HCT116 (cell line): Measurements from ENCODE around the gene ADA.

ENCODE experiments used
- CTCF ChIP-seq, 3 experiments: fragments of 200-600 bp in 1 of 3; sonication (generic) in 1 of 3; IDR thresholded peaks in 2 of 3; conservative IDR thresholded peaks in 1 of 3; 2 replicates each; pipeline ENCODE4 v1.5.1; 2012 to 2017; ENCODE audit warnings: low read depth in 2 of 3, low read length in 2 of 3, antibody characterized with exemption in 1 of 3, borderline replicate concordance in 1 of 3, control low read depth in 1 of 3, mild to moderate bottlenecking in 1 of 3, mixed read lengths in 1 of 3, mixed run types in 1 of 3, moderate library complexity in 1 of 3; ENCODE audit not compliant: insufficient read depth in 1 of 3
- POLR2A ChIP-seq: IDR thresholded peaks from 2 replicates; pipeline ENCODE4 v1.7.0; 2011; ENCODE audit warnings: borderline replicate concordance; ENCODE audit not compliant: insufficient read depth, insufficient read length; ENCODE audit errors: extremely low read depth
- SIN3A ChIP-seq: IDR thresholded peaks from 2 replicates; pipeline ENCODE4 v1.6.1; 2012; ENCODE audit warnings: low read depth
- TCF7L2 ChIP-seq: IDR thresholded peaks from 2 replicates; pipeline ENCODE4 v1.7.0; 2011; ENCODE audit warnings: borderline replicate concordance, inconsistent platforms; ENCODE audit not compliant: insufficient read depth, insufficient read length; ENCODE audit errors: extremely low read depth

- no peak for TF ChIP-seq TCF7L2
- no peak for TF ChIP-seq POLR2A
- no peak for TF ChIP-seq CTCF (IDR thresholded peaks at IDR 0.05 in 2 of 3, conservative IDR thresholded peaks at IDR 0.05 in 1 of 3; ENCODE audit: borderline replicate concordance in 1 of 3, insufficient read depth in 1 of 3, low read depth in 2 of 3, low read length in 2 of 3)
- TF ChIP-seq SIN3A = no peak
Observed at GRCh38 chr20:44646641-44647274, 4.7 kb downstream of the ADA start.
